NCI-H748 treated with DMSO at 0.1 percent for 48 hours (cell line): ENCODE data around the gene UGT1A10.

Experiments used
- DNase-seq: peaks from one replicate; lab custom pipeline; 2025; lab: John Stamatoyannopoulos, UW

Gene UGT1A10

GRCh38 chr2:233803994-233804393 is 167.7 kb downstream of the UGT1A10 start:
- no peak for DNase-seq

- DNase-seq: no peak
Observed at GRCh38 chr2:233807215-233807865, 171.1 kb downstream of the UGT1A10 start.

GRCh38 chr2:233807966-233808935 is 172.0 kb downstream of the UGT1A10 start:
- DNase-seq: no peak

GRCh38 chr2:233810385-233810784 is 174.1 kb downstream of the UGT1A10 start:
- DNase-seq: no peak

- DNase-seq: no peak
Observed at GRCh38 chr2:233811087-233811486, 174.8 kb downstream of the UGT1A10 start.

- no peak for DNase-seq
Observed at GRCh38 chr2:233811732-233812131, 175.5 kb downstream of the UGT1A10 start.

- DNase-seq: no peak
Observed at GRCh38 chr2:233813236-233814055, 177.2 kb downstream of the UGT1A10 start.

- no peak for DNase-seq
Observed at GRCh38 chr2:233814056-233814835, 178.0 kb downstream of the UGT1A10 start.

GRCh38 chr2:233815861-233816260 is 179.6 kb downstream of the UGT1A10 start:
- DNase-seq: no peak

- DNase-seq: no peak
Observed at GRCh38 chr2:233816334-233816733, 180.1 kb downstream of the UGT1A10 start.

- no peak for DNase-seq
Observed at GRCh38 chr2:233816771-233817170, 180.5 kb downstream of the UGT1A10 start.

GRCh38 chr2:233817361-233817911 is 181.2 kb downstream of the UGT1A10 start:
- DNase-seq: no peak

- DNase-seq: no peak
Observed at GRCh38 chr2:233817995-233818638, 181.9 kb downstream of the UGT1A10 start.

GRCh38 chr2:233818639-233819621 is 182.7 kb downstream of the UGT1A10 start:
- no peak for DNase-seq

GRCh38 chr2:233819884-233820773 is 183.9 kb downstream of the UGT1A10 start:
- no peak for DNase-seq

GRCh38 chr2:233820774-233821105 is 184.5 kb downstream of the UGT1A10 start:
- DNase-seq: no peak

GRCh38 chr2:233821196-233821595 is 184.9 kb downstream of the UGT1A10 start:
- no peak for DNase-seq

GRCh38 chr2:233821709-233822100 is 185.5 kb downstream of the UGT1A10 start:
- no peak for DNase-seq
